PC-3 (cell line): Measurements from ENCODE around the gene ZFHX3.

Source experiments
- EZH2 ChIP-seq: fragments of 300-600 bp; sonication (generic); IDR thresholded peaks from one replicate; pipeline ENCODE4 v1.6.1; 2017; ENCODE audit warnings: antibody characterized with exemption, mild to moderate bottlenecking, low read length; ENCODE audit not compliant: unreplicated experiment
- EZH2phosphoT487 ChIP-seq: fragments of 300-600 bp; sonication (generic); IDR thresholded peaks from 2 replicates; pipeline ENCODE4 v1.6.1; 2018; ENCODE audit warnings: mild to moderate bottlenecking, antibody characterized with exemption, low read length, borderline replicate concordance
- TF ChIP-seq, protein P1 (sequence below): fragments of 300-600 bp; sonication (generic); conservative IDR thresholded peaks from 2 replicates; pipeline ENCODE4 v1.5.1; 2017; ENCODE audit warnings: antibody characterized with exemption, low read depth, mild to moderate bottlenecking, low read length

DNA sequence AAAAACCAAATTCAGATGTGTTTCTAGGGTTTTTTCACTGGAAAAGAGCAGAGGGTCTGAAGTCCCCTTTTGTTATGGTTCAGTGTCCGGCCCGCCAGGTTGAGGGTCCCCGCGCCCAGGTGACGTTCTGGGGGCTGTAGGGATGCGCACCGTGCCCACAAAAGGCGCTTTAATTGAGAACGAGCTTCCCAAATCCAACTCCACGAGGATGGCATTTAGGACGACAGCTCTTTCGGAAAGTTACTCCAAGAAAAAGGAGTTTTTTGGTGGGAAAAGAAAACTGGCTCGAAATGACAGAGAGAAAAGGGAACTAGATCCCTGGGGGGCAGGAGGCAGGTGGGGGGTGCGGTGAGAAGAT, 15.9 kb upstream of the ZFHX3 start:
- TF ChIP-seq, protein P1, sequence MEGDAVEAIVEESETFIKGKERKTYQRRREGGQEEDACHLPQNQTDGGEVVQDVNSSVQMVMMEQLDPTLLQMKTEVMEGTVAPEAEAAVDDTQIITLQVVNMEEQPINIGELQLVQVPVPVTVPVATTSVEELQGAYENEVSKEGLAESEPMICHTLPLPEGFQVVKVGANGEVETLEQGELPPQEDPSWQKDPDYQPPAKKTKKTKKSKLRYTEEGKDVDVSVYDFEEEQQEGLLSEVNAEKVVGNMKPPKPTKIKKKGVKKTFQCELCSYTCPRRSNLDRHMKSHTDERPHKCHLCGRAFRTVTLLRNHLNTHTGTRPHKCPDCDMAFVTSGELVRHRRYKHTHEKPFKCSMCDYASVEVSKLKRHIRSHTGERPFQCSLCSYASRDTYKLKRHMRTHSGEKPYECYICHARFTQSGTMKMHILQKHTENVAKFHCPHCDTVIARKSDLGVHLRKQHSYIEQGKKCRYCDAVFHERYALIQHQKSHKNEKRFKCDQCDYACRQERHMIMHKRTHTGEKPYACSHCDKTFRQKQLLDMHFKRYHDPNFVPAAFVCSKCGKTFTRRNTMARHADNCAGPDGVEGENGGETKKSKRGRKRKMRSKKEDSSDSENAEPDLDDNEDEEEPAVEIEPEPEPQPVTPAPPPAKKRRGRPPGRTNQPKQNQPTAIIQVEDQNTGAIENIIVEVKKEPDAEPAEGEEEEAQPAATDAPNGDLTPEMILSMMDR, result no peak
- TF ChIP-seq EZH2, result no peak
- TF ChIP-seq EZH2phosphoT487, result no peak
